GM12878 (cell line): ENCODE measurements around the gene GLTP. TPM values are rescaled to one million over a fixed set of nuclear protein-coding genes. Genes with fewer than 3 reads are reported as not detected.
"Not testable (repeated sequence)": the region's sequence is repeated elsewhere in the genome, so short reads cannot be mapped to it uniquely, and the experiment has no call there.

Experiments
- ATAC-seq: fragments of 200-7000 bp; cut with Tn5 transposase; 3 replicates; pipeline ENCODE4 v1.9.1; 2020; ENCODE audit warnings: mild to moderate bottlenecking, moderate library complexity
- BruUV-seq: library from RNA; stranded (reverse); fragments of 400-500 nt; replicated peaks from 2 replicates; lab custom pipeline; 2021; lab: Mats Ljungman, UMichigan
- CTCF ChIA-PET: fragments of 300-600 bp; sonication (Branson Sonifier 250); formaldehyde crosslinking; extraction: SDS; loops from one replicate; lab custom pipeline; 2021; ENCODE audit warnings: inconsistent platforms; lab: Yijun Ruan, JAX
- POLR2A ChIA-PET: fragments of 350-600 bp; formaldehyde crosslinking; extraction: SDS; loops from one replicate; lab custom pipeline; 2021; ENCODE audit warnings: inconsistent platforms; lab: Charles Lee
- RAD21 ChIA-PET: fragments of 300-600 bp; sonication (Branson Sonifier 250); formaldehyde crosslinking; loops from one replicate; lab custom pipeline; 2023; ENCODE audit warnings: antibody characterized with exemption; ENCODE audit not compliant: unreplicated experiment; lab: Charles Lee
- SMC1A ChIA-PET: fragments of 300-600 bp; sonication (Branson Sonifier 250); formaldehyde crosslinking; loops from one replicate; lab custom pipeline; 2023; ENCODE audit not compliant: unreplicated experiment, uncharacterized antibody; lab: Charles Lee
- DNase-seq: peaks from one replicate; pipeline ENCODE4 v3.0.0-alpha.2; 2011; ENCODE audit warnings: low read depth, low spot score
- FAIRE-seq: peaks from 3 replicates; lab custom pipeline; 2011; peaks lifted over from hg19 to GRCh38; lab: Jason Lieb, UNC
- H2AFZ ChIP-seq: 2 replicates; pipeline ENCODE4 v1.6.0; 2011; ENCODE audit warnings: low read depth, low read length, control low read depth; ENCODE audit not compliant: control insufficient read depth
- H3K27ac ChIP-seq: 2 replicates; pipeline ENCODE4 v1.5.1; 2011; ENCODE audit warnings: control low read depth; ENCODE audit not compliant: control insufficient read depth, insufficient read depth
- H3K27me3 ChIP-seq, 2 experiments: replicated peaks in 1 of 2; 2 replicates each; pipeline versions ENCODE4 v1.6.0 to v1.6.1; 2011; ENCODE audit warnings: low read length in 1 of 2; ENCODE audit not compliant: control insufficient read depth in 2 of 2, insufficient read depth in 2 of 2
- H3K36me3 ChIP-seq, 2 experiments: 2 replicates each; pipeline ENCODE4 v1.5.1; 2011; ENCODE audit warnings: low read length in 1 of 2; ENCODE audit not compliant: control insufficient read depth in 2 of 2, insufficient read depth in 2 of 2
- H3K4me1 ChIP-seq: 2 replicates; pipeline ENCODE4 v1.6.1; 2011; ENCODE audit warnings: mild to moderate bottlenecking, low read length, moderate library complexity, mixed read lengths; ENCODE audit not compliant: control insufficient read depth, insufficient read depth
- H3K4me2 ChIP-seq: 2 replicates; pipeline ENCODE4 v1.6.0; 2011; ENCODE audit warnings: control low read depth; ENCODE audit not compliant: control insufficient read depth, insufficient read depth
- H3K4me3 ChIP-seq: fragments of 200-600 bp; sonication (generic); 2 replicates; pipeline ENCODE4 v1.5.1; 2016
- H3K79me2 ChIP-seq: 2 replicates; pipeline ENCODE4 v1.6.0; 2011; ENCODE audit warnings: low read length; ENCODE audit not compliant: control insufficient read depth, insufficient read depth
- H3K9ac ChIP-seq: 2 replicates; pipeline ENCODE4 v1.8.0; 2011; ENCODE audit warnings: low read length, control low read depth, mixed read lengths; ENCODE audit not compliant: control insufficient read depth, insufficient read depth
- H3K9me3 ChIP-seq: replicated peaks from 3 replicates; pipeline ENCODE4 v1.5.1; 2011; ENCODE audit warnings: mild to moderate bottlenecking, low read length; ENCODE audit not compliant: control insufficient read depth, insufficient read depth
- H4K20me1 ChIP-seq: 2 replicates; pipeline ENCODE4 v1.6.0; 2011; ENCODE audit not compliant: control insufficient read depth, insufficient read depth
- BCL11A ChIP-seq: IDR thresholded peaks from 2 replicates; pipeline ENCODE4 v1.6.1; 2011; ENCODE audit warnings: low read depth, low read length
- CREM ChIP-seq: IDR thresholded peaks from 2 replicates; pipeline ENCODE4 v1.6.1; 2014; ENCODE audit warnings: antibody characterized with exemption, low read depth
- EP300 ChIP-seq, 2 experiments: fragments of 150-350 bp in 1 of 2; IDR thresholded peaks; 2 replicates each; pipeline ENCODE4 v1.6.1; 2011 to 2012; ENCODE audit warnings: low read depth in 2 of 2, low read length in 2 of 2, borderline replicate concordance in 1 of 2, improper control_type of control experiment in 1 of 2, inconsistent platforms in 1 of 2; ENCODE audit not compliant: control insufficient read depth in 1 of 2
- NRF1 ChIP-seq: conservative IDR thresholded peaks from 2 replicates; pipeline ENCODE4 v1.6.1; 2011; ENCODE audit warnings: mild to moderate bottlenecking, low read depth, low read length, improper control_type of control experiment
- SREBF2 ChIP-seq: IDR thresholded peaks from 2 replicates; pipeline ENCODE4 v1.6.1; 2012; ENCODE audit warnings: mild to moderate bottlenecking, low read length
- WGBS: methylation state at CpG from one replicate; pipeline ENCODE4 v1.1.6; 2016; ENCODE audit warnings: low lambda C conversion rate; ENCODE audit not compliant: insufficient replicate concordance, insufficient coverage; ENCODE audit errors: missing lambda C conversion rate; 5-methylcytosine and 5-hydroxymethylcytosine counted together
- in situ Hi-C: fragments of 300-500 bp; cut with MboI; formaldehyde crosslinking; loops from 9 replicates; pipeline ENCODE4 v1.14.3; 2018; ENCODE audit warnings: mixed read lengths
- intact Hi-C: fragments of 100-400 bp; cut with micrococcal nuclease; formaldehyde crosslinking; loops from one replicate; pipeline ENCODE4 v1.14.2; 2022; ENCODE audit not compliant: unreplicated experiment
- polyA plus RNA-seq, 11 experiments: library from polyadenylated mRNA; depleted of rRNA in 4 of 11; unstranded in 6 of 11; stranded (reverse) in 5 of 11; fragments of >200 nt; fragmentation: Nextera tagmentation in 4 of 11; fragmentation: Illumina TruSeq in 1 of 11; extraction: Ambion mirVana in 4 of 11; extraction: Trizol in 1 of 11; gene quantifications; 1 replicate in 1 of 11; 2 replicates in 10 of 11; pipeline versions ENCODE4 v1.2.1 to v1.2.3, GENCODE V29; 2011 to 2016; ENCODE audit warnings: inconsistent platforms in 2 of 11, missing spikeins in 2 of 11, low read depth in 1 of 11
- total RNA-seq, 4 experiments: library from RNA; depleted of rRNA in 3 of 4; stranded (reverse); fragments of >200 nt in 3 of 4; fragmentation: Illumina TruSeq in 1 of 4; extraction: Trizol in 1 of 4; gene quantifications; 2 replicates each; pipeline versions ENCODE4 v1.2.1 to v1.2.3, GENCODE V29; 2013 to 2021
- TF ChIP-seq, protein P1 (sequence below): fragments of 450-650 bp; IDR thresholded peaks from 2 replicates; pipeline ENCODE4 v1.6.1; 2016; ENCODE audit warnings: mild to moderate bottlenecking
- TF ChIP-seq, protein P2 (sequence below): fragments of 450-650 bp; formaldehyde crosslinking; IDR thresholded peaks from 2 replicates; pipeline ENCODE4 v1.5.0; 2022; ENCODE audit warnings: mild to moderate bottlenecking, missing genetic modification characterization
- TF ChIP-seq, protein P3 (sequence below): fragments of 450-650 bp; IDR thresholded peaks from 2 replicates; pipeline ENCODE4 v1.6.1; 2017; ENCODE audit warnings: antibody characterized with exemption, mild to moderate bottlenecking, moderate library complexity

Gene GLTP
- total and polyA plus RNA-seq, 10 of the 15 experiments (the other 5 are each of a cell fraction or from before 2014, with no cell fraction given) = 16.8 to 44.0 (median 25.3) TPM

DNA sequence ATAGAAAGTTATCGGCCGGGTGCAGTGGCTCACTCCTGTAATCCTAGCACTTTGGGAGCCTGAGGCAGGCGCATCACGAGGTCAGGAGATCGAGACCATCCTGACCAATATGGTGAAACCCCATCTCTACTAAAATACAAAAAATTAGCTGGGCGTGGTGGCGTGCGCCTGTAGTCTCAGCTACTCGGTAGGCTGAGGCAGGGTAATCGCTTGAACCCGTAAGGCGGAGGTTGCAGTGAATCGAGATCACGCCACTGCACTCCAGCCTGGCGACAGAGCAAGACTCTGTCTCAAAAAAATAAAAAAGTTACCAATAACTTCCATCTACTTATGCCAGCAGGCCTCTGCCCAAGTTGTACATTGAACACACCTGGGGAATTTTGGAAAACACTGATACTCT, 19.0 kb upstream of the GLTP start:
- WGBS = 96% methylated on average over 15 of the region's 15 CpGs
- FAIRE-seq, SMC1A ChIA-PET, ATAC-seq, intact Hi-C loops, H3K27me3 ChIP-seq, RAD21 ChIA-PET, DNase-seq, H3K4me1 ChIP-seq, H4K20me1 ChIP-seq, BruUV-seq, in situ Hi-C loops, H3K9me3 ChIP-seq: not testable (repeated sequence)
- H3K4me3 ChIP-seq = peak overlapping the region; percentile 93
- H3K4me2 ChIP-seq = peak overlapping the region; percentile 85; the same call in 1 of the 2 replicates
- H3K79me2 ChIP-seq = peaks cover 22% of the 10 kb centered on the region
- peaks cover 6 to 13% of the 10 kb centered on the region in 2 experiments; a peak in 3 of 4 replicates for H3K36me3 ChIP-seq
- H3K27ac ChIP-seq = peak overlapping the region; percentile 68
- POLR2A ChIA-PET = interaction anchor here (1.3 kb wide), 1 partner anchor 11 kb away, joined by 5 read pairs; no protein-coding TSS in a partner anchor
- peak overlapping the region; percentile 95 for H2AFZ ChIP-seq
- peak overlapping the region; percentile 78 for H3K9ac ChIP-seq
- TF ChIP-seq, protein P1, sequence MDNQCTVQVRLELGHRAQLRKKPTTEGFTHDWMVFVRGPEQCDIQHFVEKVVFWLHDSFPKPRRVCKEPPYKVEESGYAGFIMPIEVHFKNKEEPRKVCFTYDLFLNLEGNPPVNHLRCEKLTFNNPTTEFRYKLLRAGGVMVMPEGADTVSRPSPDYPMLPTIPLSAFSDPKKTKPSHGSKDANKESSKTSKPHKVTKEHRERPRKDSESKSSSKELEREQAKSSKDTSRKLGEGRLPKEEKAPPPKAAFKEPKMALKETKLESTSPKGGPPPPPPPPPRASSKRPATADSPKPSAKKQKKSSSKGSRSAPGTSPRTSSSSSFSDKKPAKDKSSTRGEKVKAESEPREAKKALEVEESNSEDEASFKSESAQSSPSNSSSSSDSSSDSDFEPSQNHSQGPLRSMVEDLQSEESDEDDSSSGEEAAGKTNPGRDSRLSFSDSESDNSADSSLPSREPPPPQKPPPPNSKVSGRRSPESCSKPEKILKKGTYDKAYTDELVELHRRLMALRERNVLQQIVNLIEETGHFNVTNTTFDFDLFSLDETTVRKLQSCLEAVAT = peak; percentile 93
- CTCF ChIA-PET = interaction anchor here (1.2 to 1.5 kb wide), 2 partner anchors 47 to 48 kb away, joined by 3 to 4 read pairs; no protein-coding TSS in a partner anchor

DNA sequence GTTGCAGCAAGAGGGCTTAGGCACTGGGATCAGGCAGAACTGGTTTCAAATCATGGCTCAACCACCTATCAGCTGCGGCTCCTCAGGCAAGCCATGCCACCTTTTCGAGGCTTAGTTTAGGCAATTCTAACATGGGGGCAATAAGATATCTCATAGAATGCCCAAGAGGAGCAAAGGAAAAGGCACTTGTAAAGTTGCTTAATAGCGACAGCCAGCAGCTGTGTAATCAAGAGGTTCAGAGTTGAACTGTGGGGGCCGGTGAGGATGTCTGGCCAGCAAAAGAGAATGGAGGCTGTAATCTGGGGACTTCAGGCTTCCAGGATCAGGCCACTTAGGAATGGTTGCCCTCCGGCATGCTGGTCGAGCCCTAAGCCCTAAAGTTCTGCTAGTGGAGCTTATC, 16.7 kb upstream of the GLTP start:
- ATAC-seq (no peak), FAIRE-seq (no peak), DNase-seq (no peak)
- Histone ChIP-seq H3K9ac (no peak overlapping the region), H3K9me3 (no peaks in the 10 kb centered on the region), H3K36me3 (no peaks in the 10 kb centered on the region), H3K4me2 (no peak overlapping the region), H3K4me3 (no peak overlapping the region), H3K27ac (no peak overlapping the region), H3K4me1 (peaks cover 16% of the 10 kb centered on the region), H4K20me1 (no peaks in the 10 kb centered on the region), H3K27me3 (no peaks in the 10 kb centered on the region), H2AFZ (no peak overlapping the region), H3K79me2 (peaks cover 22% of the 10 kb centered on the region)
- CTCF ChIA-PET = no interaction called here
- in situ Hi-C loops = no loop called here
- WGBS = 95% methylated on average over 6 of the region's 6 CpGs
- intact Hi-C loops = no loop called here
- RAD21 ChIA-PET = no interaction called here
- BruUV-seq = no TSS peak
- POLR2A ChIA-PET = no interaction called here
- SMC1A ChIA-PET = no interaction called here
- no peak for TF ChIP-seq EP300 (IDR thresholded peaks at IDR 0.05; ENCODE audit: borderline replicate concordance in 1 of 2, control insufficient read depth in 1 of 2, low read depth in 2 of 2, low read length in 2 of 2)
- TF ChIP-seq SREBF2 = no peak
- TF ChIP-seq NRF1 = no peak
- TF ChIP-seq BCL11A = no peak
- TF ChIP-seq, protein P2, sequence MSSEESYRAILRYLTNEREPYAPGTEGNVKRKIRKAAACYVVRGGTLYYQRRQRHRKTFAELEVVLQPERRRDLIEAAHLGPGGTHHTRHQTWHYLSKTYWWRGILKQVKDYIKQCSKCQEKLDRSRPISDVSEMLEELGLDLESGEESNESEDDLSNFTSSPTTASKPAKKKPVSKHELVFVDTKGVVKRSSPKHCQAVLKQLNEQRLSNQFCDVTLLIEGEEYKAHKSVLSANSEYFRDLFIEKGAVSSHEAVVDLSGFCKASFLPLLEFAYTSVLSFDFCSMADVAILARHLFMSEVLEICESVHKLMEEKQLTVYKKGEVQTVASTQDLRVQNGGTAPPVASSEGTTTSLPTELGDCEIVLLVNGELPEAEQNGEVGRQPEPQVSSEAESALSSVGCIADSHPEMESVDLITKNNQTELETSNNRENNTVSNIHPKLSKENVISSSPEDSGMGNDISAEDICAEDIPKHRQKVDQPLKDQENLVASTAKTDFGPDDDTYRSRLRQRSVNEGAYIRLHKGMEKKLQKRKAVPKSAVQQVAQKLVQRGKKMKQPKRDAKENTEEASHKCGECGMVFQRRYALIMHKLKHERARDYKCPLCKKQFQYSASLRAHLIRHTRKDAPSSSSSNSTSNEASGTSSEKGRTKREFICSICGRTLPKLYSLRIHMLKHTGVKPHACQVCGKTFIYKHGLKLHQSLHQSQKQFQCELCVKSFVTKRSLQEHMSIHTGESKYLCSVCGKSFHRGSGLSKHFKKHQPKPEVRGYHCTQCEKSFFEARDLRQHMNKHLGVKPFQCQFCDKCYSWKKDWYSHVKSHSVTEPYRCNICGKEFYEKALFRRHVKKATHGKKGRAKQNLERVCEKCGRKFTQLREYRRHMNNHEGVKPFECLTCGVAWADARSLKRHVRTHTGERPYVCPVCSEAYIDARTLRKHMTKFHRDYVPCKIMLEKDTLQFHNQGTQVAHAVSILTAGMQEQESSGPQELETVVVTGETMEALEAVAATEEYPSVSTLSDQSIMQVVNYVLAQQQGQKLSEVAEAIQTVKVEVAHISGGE = no peak
- TF ChIP-seq CREM = no peak
- TF ChIP-seq, protein P3, sequence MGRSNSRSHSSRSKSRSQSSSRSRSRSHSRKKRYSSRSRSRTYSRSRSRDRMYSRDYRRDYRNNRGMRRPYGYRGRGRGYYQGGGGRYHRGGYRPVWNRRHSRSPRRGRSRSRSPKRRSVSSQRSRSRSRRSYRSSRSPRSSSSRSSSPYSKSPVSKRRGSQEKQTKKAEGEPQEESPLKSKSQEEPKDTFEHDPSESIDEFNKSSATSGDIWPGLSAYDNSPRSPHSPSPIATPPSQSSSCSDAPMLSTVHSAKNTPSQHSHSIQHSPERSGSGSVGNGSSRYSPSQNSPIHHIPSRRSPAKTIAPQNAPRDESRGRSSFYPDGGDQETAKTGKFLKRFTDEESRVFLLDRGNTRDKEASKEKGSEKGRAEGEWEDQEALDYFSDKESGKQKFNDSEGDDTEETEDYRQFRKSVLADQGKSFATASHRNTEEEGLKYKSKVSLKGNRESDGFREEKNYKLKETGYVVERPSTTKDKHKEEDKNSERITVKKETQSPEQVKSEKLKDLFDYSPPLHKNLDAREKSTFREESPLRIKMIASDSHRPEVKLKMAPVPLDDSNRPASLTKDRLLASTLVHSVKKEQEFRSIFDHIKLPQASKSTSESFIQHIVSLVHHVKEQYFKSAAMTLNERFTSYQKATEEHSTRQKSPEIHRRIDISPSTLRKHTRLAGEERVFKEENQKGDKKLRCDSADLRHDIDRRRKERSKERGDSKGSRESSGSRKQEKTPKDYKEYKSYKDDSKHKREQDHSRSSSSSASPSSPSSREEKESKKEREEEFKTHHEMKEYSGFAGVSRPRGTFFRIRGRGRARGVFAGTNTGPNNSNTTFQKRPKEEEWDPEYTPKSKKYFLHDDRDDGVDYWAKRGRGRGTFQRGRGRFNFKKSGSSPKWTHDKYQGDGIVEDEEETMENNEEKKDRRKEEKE = no peak
